HepG2 (cell line): ENCODE results near the gene YWHAB. TPM values are rescaled to one million over a fixed set of nuclear protein-coding genes. Genes with fewer than 3 reads are reported as not detected.

Experiments
- HNF4A ChIP-seq: sonication (generic); formaldehyde crosslinking; IDR thresholded peaks from 2 replicates; pipeline ENCODE4 v1.4.0; 2020; ENCODE audit warnings: missing genetic modification reagents
- JUN ChIP-seq: sonication (generic); formaldehyde crosslinking; IDR thresholded peaks from 2 replicates; pipeline ENCODE4 v1.4.0; 2020; ENCODE audit warnings: mild to moderate bottlenecking, missing genetic modification reagents
- MBNL3 ChIP-seq: fragments of 250-450 bp; sonication (Bioruptor Pico); conservative IDR thresholded peaks from 2 replicates; pipeline ENCODE4 v1.8.0; 2022; ENCODE audit warnings: mild to moderate bottlenecking, inconsistent platforms
- MLLT10 ChIP-seq: sonication (generic); formaldehyde crosslinking; IDR thresholded peaks from 2 replicates; pipeline ENCODE4 v1.4.0; 2020; ENCODE audit warnings: missing genetic modification reagents
- NCOA2 ChIP-seq: sonication (generic); formaldehyde crosslinking; IDR thresholded peaks from 2 replicates; pipeline ENCODE4 v1.8.0; 2022; ENCODE audit warnings: inconsistent platforms
- POGZ ChIP-seq: sonication (generic); formaldehyde crosslinking; IDR thresholded peaks from 2 replicates; pipeline ENCODE4 v1.4.0; 2020; ENCODE audit warnings: mild to moderate bottlenecking, missing genetic modification reagents
- SYNCRIP ChIP-seq: fragments of 200-400 bp; formaldehyde crosslinking; IDR thresholded peaks from 2 replicates; pipeline ENCODE4 v1.6.1; 2018; ENCODE audit warnings: mild to moderate bottlenecking, low read depth, low read length; ENCODE audit not compliant: insufficient read depth
- XBP1 ChIP-seq: sonication (generic); formaldehyde crosslinking; IDR thresholded peaks from 2 replicates; pipeline ENCODE4 v1.5.0; 2020; ENCODE audit warnings: missing genetic modification reagents
- ZMYM3 ChIP-seq: sonication (generic); formaldehyde crosslinking; IDR thresholded peaks from 2 replicates; pipeline ENCODE4 v1.5.1; 2020; ENCODE audit warnings: mild to moderate bottlenecking, missing genetic modification reagents
- ZNF264 ChIP-seq: sonication (generic); formaldehyde crosslinking; IDR thresholded peaks from 2 replicates; pipeline ENCODE4 v1.4.0; 2020; ENCODE audit warnings: missing genetic modification reagents
- ZNF331 ChIP-seq: sonication (generic); formaldehyde crosslinking; IDR thresholded peaks from 2 replicates; pipeline ENCODE4 v1.4.0; 2020; ENCODE audit warnings: missing genetic modification reagents
- ZNF670 ChIP-seq: sonication (generic); formaldehyde crosslinking; IDR thresholded peaks from 2 replicates; pipeline ENCODE4 v1.8.0; 2022; ENCODE audit warnings: mild to moderate bottlenecking, missing genetic modification reagents, borderline replicate concordance
- ZSCAN29 ChIP-seq: sonication (generic); formaldehyde crosslinking; conservative IDR thresholded peaks from 2 replicates; pipeline ENCODE4 v1.4.0; 2020; ENCODE audit warnings: mild to moderate bottlenecking, missing genetic modification reagents
- polyA plus RNA-seq, 8 experiments: library from polyadenylated mRNA; depleted of rRNA in 3 of 8; stranded (reverse) in 7 of 8; unstranded in 1 of 8; fragments of >200 nt; fragmentation: Illumina TruSeq in 4 of 8; extraction: Trizol in 4 of 8; gene quantifications; 2 replicates each; pipeline versions ENCODE4 v1.2.1 to v1.2.3, GENCODE V29; 2011 to 2016; ENCODE audit warnings: low read depth in 4 of 8, missing spikeins in 1 of 8, mixed read lengths in 1 of 8; ENCODE audit not compliant: insufficient read depth in 1 of 8
- total RNA-seq, 5 experiments: library from RNA; depleted of rRNA; stranded (reverse); fragments of >200 nt; fragmentation: Illumina TruSeq; extraction: Trizol; gene quantifications; 2 replicates each; pipeline ENCODE4 v1.2.3, GENCODE V29; 2016; ENCODE audit warnings: low read depth in 1 of 5
- TF ChIP-seq, protein P1 (sequence below): sonication (generic); formaldehyde crosslinking; IDR thresholded peaks from 2 replicates; pipeline ENCODE4 v1.8.1; 2023; ENCODE audit warnings: missing genetic modification reagents, inconsistent platforms, borderline replicate concordance
- TF ChIP-seq, protein P2 (sequence below): sonication (generic); formaldehyde crosslinking; IDR thresholded peaks from 2 replicates; pipeline ENCODE4 v1.8.0; 2022; ENCODE audit warnings: missing genetic modification reagents, mild to moderate bottlenecking, moderate library complexity, borderline replicate concordance
- TF ChIP-seq, protein P3 (sequence below): sonication (generic); formaldehyde crosslinking; IDR thresholded peaks from 2 replicates; pipeline ENCODE4 v1.5.1; 2020; ENCODE audit warnings: missing genetic modification reagents, mild to moderate bottlenecking, borderline replicate concordance
- TF ChIP-seq, protein P4 (sequence below): sonication (generic); formaldehyde crosslinking; IDR thresholded peaks from 2 replicates; pipeline ENCODE4 v1.4.0; 2020; ENCODE audit warnings: missing genetic modification reagents
- TF ChIP-seq, protein P5 (sequence below): sonication (generic); formaldehyde crosslinking; conservative IDR thresholded peaks from 2 replicates; pipeline ENCODE4 v1.4.0; 2020; ENCODE audit warnings: missing genetic modification reagents
- TF ChIP-seq, protein P6 (sequence below): sonication (generic); formaldehyde crosslinking; IDR thresholded peaks from 2 replicates; pipeline ENCODE4 v1.8.1; 2023; ENCODE audit warnings: mild to moderate bottlenecking, missing genetic modification reagents

Gene YWHAB
- total and polyA plus RNA-seq, 2 of the 13 experiments (the other 11 are each of a cell fraction or from before 2014, with no cell fraction given): 77.2 to 121 TPM

DNA sequence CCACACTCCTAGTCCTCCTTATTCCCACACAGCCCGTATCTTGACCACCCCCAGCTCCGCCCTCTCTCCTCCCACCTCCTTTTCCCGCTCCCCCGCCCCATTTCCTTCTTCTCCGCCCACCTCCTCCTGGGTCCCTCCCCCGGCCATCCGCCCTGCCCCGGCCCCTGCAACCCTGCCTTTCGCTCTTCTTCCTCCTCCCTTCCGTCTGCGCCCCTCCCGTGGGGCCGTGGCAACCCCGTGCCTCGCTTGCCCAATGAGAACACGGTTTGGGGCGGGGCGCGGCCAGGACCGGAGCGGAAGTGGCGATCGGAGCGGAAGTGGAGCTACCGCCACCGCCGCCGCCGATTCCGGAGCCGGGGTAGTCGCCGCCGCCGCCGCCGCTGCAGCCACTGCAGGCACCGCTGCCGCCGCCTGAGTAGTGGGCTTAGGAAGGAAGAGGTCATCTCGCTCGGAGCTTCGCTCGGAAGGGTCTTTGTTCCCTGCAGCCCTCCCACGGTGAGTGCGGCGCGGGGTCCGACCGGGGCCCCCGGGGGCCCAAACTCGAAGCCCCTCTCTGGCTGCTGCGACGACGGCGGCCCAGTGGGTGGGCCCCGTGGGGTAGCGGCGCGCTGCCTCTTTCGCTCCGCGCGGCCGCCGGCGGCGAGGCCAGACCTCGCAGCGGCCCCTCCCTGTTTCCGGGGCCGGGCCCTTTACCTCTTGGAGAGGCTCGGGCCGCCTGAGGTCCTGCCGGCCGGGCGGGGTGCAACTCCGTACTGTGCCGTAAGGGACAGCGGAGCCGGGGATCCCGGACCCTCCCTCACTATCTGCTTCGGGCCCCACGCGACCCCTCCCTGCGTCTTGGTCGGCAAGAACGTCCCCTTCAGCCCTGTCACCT lies at the start of gene YWHAB (continued):
- no peak for TF ChIP-seq XBP1 (CRISPR knock-in tag)
- TF ChIP-seq ZMYM3 (CRISPR knock-in tag): no peak
- TF ChIP-seq MLLT10 (CRISPR knock-in tag): no peak
- TF ChIP-seq, protein P1, sequence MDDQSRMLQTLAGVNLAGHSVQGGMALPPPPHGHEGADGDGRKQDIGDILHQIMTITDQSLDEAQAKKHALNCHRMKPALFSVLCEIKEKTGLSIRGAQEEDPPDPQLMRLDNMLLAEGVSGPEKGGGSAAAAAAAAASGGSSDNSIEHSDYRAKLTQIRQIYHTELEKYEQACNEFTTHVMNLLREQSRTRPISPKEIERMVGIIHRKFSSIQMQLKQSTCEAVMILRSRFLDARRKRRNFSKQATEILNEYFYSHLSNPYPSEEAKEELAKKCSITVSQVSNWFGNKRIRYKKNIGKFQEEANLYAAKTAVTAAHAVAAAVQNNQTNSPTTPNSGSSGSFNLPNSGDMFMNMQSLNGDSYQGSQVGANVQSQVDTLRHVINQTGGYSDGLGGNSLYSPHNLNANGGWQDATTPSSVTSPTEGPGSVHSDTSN (CRISPR knock-in tag): no peak
- TF ChIP-seq, protein P2, sequence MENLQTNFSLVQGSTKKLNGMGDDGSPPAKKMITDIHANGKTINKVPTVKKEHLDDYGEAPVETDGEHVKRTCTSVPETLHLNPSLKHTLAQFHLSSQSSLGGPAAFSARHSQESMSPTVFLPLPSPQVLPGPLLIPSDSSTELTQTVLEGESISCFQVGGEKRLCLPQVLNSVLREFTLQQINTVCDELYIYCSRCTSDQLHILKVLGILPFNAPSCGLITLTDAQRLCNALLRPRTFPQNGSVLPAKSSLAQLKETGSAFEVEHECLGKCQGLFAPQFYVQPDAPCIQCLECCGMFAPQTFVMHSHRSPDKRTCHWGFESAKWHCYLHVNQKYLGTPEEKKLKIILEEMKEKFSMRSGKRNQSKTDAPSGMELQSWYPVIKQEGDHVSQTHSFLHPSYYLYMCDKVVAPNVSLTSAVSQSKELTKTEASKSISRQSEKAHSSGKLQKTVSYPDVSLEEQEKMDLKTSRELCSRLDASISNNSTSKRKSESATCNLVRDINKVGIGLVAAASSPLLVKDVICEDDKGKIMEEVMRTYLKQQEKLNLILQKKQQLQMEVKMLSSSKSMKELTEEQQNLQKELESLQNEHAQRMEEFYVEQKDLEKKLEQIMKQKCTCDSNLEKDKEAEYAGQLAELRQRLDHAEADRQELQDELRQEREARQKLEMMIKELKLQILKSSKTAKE (CRISPR knock-in tag): peak; percentile 63
- TF ChIP-seq, protein P3, sequence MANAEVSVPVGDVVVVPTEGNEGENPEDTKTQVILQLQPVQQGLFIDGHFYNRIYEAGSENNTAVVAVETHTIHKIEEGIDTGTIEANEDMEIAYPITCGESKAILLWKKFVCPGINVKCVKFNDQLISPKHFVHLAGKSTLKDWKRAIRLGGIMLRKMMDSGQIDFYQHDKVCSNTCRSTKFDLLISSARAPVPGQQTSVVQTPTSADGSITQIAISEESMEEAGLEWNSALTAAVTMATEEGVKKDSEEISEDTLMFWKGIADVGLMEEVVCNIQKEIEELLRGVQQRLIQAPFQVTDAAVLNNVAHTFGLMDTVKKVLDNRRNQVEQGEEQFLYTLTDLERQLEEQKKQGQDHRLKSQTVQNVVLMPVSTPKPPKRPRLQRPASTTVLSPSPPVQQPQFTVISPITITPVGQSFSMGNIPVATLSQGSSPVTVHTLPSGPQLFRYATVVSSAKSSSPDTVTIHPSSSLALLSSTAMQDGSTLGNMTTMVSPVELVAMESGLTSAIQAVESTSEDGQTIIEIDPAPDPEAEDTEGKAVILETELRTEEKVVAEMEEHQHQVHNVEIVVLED (CRISPR knock-in tag): peak; percentile 81; the same call in 1 of the 2 replicates
- TF ChIP-seq JUN: no peak
- TF ChIP-seq, protein P4, sequence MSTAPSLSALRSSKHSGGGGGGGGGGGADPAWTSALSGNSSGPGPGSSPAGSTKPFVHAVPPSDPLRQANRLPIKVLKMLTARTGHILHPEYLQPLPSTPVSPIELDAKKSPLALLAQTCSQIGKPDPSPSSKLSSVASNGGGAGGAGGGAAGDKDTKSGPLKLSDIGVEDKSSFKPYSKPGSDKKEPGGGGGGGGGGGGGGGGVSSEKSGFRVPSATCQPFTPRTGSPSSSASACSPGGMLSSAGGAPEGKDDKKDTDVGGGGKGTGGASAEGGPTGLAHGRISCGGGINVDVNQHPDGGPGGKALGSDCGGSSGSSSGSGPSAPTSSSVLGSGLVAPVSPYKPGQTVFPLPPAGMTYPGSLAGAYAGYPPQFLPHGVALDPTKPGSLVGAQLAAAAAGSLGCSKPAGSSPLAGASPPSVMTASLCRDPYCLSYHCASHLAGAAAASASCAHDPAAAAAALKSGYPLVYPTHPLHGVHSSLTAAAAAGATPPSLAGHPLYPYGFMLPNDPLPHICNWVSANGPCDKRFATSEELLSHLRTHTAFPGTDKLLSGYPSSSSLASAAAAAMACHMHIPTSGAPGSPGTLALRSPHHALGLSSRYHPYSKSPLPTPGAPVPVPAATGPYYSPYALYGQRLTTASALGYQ: peak; percentile 60; the same call in 1 of the 2 replicates
- no peak for TF ChIP-seq ZSCAN29 (CRISPR knock-in tag)
- TF ChIP-seq SYNCRIP: no peak
- no peak for TF ChIP-seq HNF4A
- TF ChIP-seq ZNF264 (CRISPR knock-in tag): peak; percentile 99
- TF ChIP-seq NCOA2 (CRISPR knock-in tag): no peak; the same call in none of the 2 replicates
- no peak for TF ChIP-seq MBNL3
- TF ChIP-seq, protein P5, sequence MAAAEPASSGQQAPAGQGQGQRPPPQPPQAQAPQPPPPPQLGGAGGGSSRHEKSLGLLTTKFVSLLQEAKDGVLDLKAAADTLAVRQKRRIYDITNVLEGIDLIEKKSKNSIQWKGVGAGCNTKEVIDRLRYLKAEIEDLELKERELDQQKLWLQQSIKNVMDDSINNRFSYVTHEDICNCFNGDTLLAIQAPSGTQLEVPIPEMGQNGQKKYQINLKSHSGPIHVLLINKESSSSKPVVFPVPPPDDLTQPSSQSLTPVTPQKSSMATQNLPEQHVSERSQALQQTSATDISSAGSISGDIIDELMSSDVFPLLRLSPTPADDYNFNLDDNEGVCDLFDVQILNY (CRISPR knock-in tag): peak; percentile 45; the same call in 1 of the 2 replicates
- TF ChIP-seq ZNF331 (CRISPR knock-in tag): peak; percentile 86
- 0 out of 2 replicates have a peak, but pooled peaks have one; percentile 19 for TF ChIP-seq ZNF670 (CRISPR knock-in tag)
- TF ChIP-seq POGZ (CRISPR knock-in tag): peak; percentile 95
- TF ChIP-seq, protein P6, sequence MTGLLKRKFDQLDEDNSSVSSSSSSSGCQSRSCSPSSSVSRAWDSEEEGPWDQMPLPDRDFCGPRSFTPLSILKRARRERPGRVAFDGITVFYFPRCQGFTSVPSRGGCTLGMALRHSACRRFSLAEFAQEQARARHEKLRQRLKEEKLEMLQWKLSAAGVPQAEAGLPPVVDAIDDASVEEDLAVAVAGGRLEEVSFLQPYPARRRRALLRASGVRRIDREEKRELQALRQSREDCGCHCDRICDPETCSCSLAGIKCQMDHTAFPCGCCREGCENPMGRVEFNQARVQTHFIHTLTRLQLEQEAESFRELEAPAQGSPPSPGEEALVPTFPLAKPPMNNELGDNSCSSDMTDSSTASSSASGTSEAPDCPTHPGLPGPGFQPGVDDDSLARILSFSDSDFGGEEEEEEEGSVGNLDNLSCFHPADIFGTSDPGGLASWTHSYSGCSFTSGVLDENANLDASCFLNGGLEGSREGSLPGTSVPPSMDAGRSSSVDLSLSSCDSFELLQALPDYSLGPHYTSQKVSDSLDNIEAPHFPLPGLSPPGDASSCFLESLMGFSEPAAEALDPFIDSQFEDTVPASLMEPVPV (CRISPR knock-in tag): no peak; the same call in 1 of the 2 replicates
